KMS-11 (cell line): ENCODE results near the gene MAPT.

Experiments
- H2AFZ ChIP-seq: fragments of 200-600 bp; sonication (generic); 2 replicates; pipeline ENCODE4 v1.6.1; 2016; ENCODE audit warnings: antibody characterized with exemption, mixed run types, low read depth
- H3K27ac ChIP-seq: fragments of 200-600 bp; sonication (generic); 2 replicates; pipeline ENCODE4 v1.6.1; 2016; ENCODE audit warnings: mild to moderate bottlenecking, mixed run types
- H3K27me3 ChIP-seq: fragments of 200-600 bp; sonication (generic); 2 replicates; pipeline ENCODE4 v1.6.1; 2017; ENCODE audit warnings: mild to moderate bottlenecking, low read depth, mixed run types, moderate library complexity; ENCODE audit not compliant: insufficient read depth
- H3K36me3 ChIP-seq: fragments of 200-600 bp; sonication (generic); 2 replicates; pipeline ENCODE4 v1.6.1; 2017; ENCODE audit warnings: mild to moderate bottlenecking, mixed run types; ENCODE audit not compliant: insufficient read depth
- H3K4me1 ChIP-seq: fragments of 200-600 bp; sonication (generic); 2 replicates; pipeline ENCODE4 v1.6.1; 2016; ENCODE audit warnings: mild to moderate bottlenecking, low read depth, mixed run types; ENCODE audit not compliant: poor library complexity, severe bottlenecking
- H3K4me2 ChIP-seq: fragments of 200-600 bp; sonication (generic); 2 replicates; pipeline ENCODE4 v1.7.0; 2016; ENCODE audit warnings: mild to moderate bottlenecking, mixed run types
- H3K4me3 ChIP-seq: fragments of 200-600 bp; sonication (generic); IDR thresholded peaks from 2 replicates; pipeline ENCODE4 v1.6.1; 2017; ENCODE audit warnings: low read depth, low read length, mixed read lengths; ENCODE audit not compliant: insufficient read depth
- H3K79me2 ChIP-seq: fragments of 200-600 bp; sonication (generic); 2 replicates; pipeline ENCODE4 v1.6.1; 2016; ENCODE audit warnings: low read depth, mixed run types; ENCODE audit not compliant: insufficient read depth
- H3K9ac ChIP-seq: fragments of 200-600 bp; sonication (generic); 2 replicates; pipeline ENCODE4 v1.6.1; 2016; ENCODE audit warnings: mild to moderate bottlenecking, mixed run types
- H4K20me1 ChIP-seq: fragments of 200-600 bp; sonication (generic); 2 replicates; pipeline ENCODE4 v1.6.1; 2016; ENCODE audit warnings: mild to moderate bottlenecking, mixed run types; ENCODE audit not compliant: insufficient read depth
- CTCF ChIP-seq: fragments of 200-600 bp; sonication (generic); conservative IDR thresholded peaks from 2 replicates; pipeline ENCODE4 v1.6.1; 2017; ENCODE audit warnings: low read depth, mild to moderate bottlenecking, antibody characterized with exemption, low read length, moderate library complexity, mixed read lengths

Gene MAPT

DNA sequence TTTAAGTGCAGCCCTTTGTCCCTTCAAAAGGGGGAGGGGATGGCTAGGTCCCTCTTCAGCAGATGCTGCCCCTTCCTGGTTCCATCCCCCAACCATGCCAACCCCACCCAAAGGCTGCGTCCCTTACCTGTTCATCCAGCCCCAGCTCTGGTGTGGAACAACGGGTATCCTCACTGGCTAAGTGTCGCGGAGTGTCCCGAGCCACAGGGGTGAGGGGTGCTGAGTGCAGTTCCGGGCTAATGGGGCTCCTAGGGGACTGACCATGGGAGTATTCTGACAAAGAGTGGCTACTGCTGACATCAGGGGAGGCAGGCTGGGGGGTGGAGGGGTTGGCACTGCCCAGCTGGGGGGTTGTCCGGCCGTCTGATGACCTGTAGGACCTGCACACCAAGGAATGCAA lies 137.6 kb downstream of the MAPT start:
- H3K4me1 ChIP-seq = peaks cover 61% of the 10 kb centered on the region
- no peak overlapping the region for H3K9ac ChIP-seq
- no peak overlapping the region for H3K4me3 ChIP-seq
- no peak overlapping the region for H2AFZ ChIP-seq
- no peaks in the 10 kb centered on the region for H3K27me3 ChIP-seq
- no peaks in the 10 kb centered on the region for H4K20me1 ChIP-seq
- no peaks in the 10 kb centered on the region for H3K79me2 ChIP-seq
- TF ChIP-seq CTCF = no peak
- H3K36me3 ChIP-seq = no peaks in the 10 kb centered on the region
- H3K27ac ChIP-seq = no peak overlapping the region
- no peak overlapping the region for H3K4me2 ChIP-seq

DNA sequence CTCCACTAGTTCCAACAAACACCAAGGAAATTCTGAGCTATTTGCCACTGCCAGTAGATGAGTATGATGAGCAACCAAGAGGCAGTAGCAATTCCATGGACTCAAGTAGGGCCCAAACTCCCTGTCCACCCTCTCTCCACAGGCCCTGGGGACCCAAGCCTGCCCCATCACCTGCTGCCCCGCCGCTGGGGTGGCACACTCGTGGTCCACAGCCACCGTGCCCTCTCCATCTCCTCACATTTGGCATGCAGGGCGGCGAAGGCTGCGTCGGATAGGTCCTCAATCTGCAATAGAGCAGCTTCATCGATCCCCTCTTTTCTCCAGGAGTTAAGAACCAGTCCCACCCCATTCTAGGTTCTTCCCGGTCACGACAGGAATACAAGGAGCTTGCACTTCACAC lies 138.6 kb downstream of the MAPT start:
- Histone ChIP-seq H3K36me3 (no peaks in the 10 kb centered on the region), H4K20me1 (no peaks in the 10 kb centered on the region)

GRCh38 chr17:46033392-46033791 lies 139.0 kb downstream of the MAPT start:
- TF ChIP-seq CTCF = no peak
- Histone ChIP-seq H3K27me3 (no peaks in the 10 kb centered on the region), H3K4me3 (no peak overlapping the region), H3K36me3 (no peaks in the 10 kb centered on the region), H3K9ac (no peak overlapping the region), H3K4me2 (no peak overlapping the region), H4K20me1 (no peaks in the 10 kb centered on the region), H3K79me2 (no peaks in the 10 kb centered on the region), H2AFZ (no peak overlapping the region), H3K4me1 (peaks cover 61% of the 10 kb centered on the region), H3K27ac (no peak overlapping the region)

More for the DNA sequence above, 138.6 kb downstream of the MAPT start:
- peaks cover 61% of the 10 kb centered on the region for H3K4me1 ChIP-seq
- H3K79me2 ChIP-seq = no peaks in the 10 kb centered on the region
- no peak for TF ChIP-seq CTCF
- no peak overlapping the region for H3K27ac ChIP-seq
- no peak overlapping the region for H3K4me2 ChIP-seq
- H3K27me3 ChIP-seq = no peaks in the 10 kb centered on the region
- no peak overlapping the region for H2AFZ ChIP-seq
- no peak overlapping the region for H3K4me3 ChIP-seq
- no peak overlapping the region for H3K9ac ChIP-seq

- Histone ChIP-seq H3K4me1 (peaks cover 50% of the 10 kb centered on the region), H2AFZ (no peak overlapping the region), H3K36me3 (no peaks in the 10 kb centered on the region), H3K79me2 (no peaks in the 10 kb centered on the region), H3K9ac (no peak overlapping the region; the same call in 1 of the 2 replicates), H3K4me3 (no peak overlapping the region), H3K27ac (peak overlapping the region; percentile 62), H3K4me2 (peak overlapping the region; percentile 30), H3K27me3 (no peaks in the 10 kb centered on the region), H4K20me1 (no peaks in the 10 kb centered on the region)
- no peak for TF ChIP-seq CTCF
These were observed 140.9 kb downstream of the MAPT start for GRCh38 chr17:46035112-46035818.
